KOPT-K1 (cell line): Measurements from ENCODE around the gene IL1RAPL1.

Experiments used
- H3K27ac ChIP-seq: fragments of 200-600 bp; sonication (generic); 2 replicates; pipeline ENCODE4 v1.5.1; 2016; ENCODE audit warnings: antibody characterized with exemption, mild to moderate bottlenecking, low read depth, low read length; ENCODE audit not compliant: poor library complexity, severe bottlenecking
- H3K36me3 ChIP-seq: fragments of 200-600 bp; sonication (generic); 2 replicates; pipeline ENCODE4 v1.5.1; 2017; ENCODE audit warnings: antibody characterized with exemption, mild to moderate bottlenecking, low read length, moderate library complexity; ENCODE audit not compliant: insufficient read depth
- H3K9me3 ChIP-seq: fragments of 200-600 bp; sonication (generic); 2 replicates; pipeline ENCODE4 v1.5.1; 2017; ENCODE audit warnings: antibody characterized with exemption, low read length, mild to moderate bottlenecking; ENCODE audit not compliant: insufficient read depth, poor library complexity, severe bottlenecking

Gene IL1RAPL1

GRCh38 chrX:29726811-29727210, 1139.6 kb downstream of the IL1RAPL1 start:
- no peaks in the 10 kb centered on the region for H3K9me3 ChIP-seq
- no peak overlapping the region for H3K27ac ChIP-seq
- H3K36me3 ChIP-seq, result no peaks in the 10 kb centered on the region

- H3K9me3 ChIP-seq, result no peaks in the 10 kb centered on the region
- H3K36me3 ChIP-seq, result no peaks in the 10 kb centered on the region
- H3K27ac ChIP-seq, result no peak overlapping the region
These were observed 1141.4 kb downstream of the IL1RAPL1 start for GRCh38 chrX:29728639-29729038.

GRCh38 chrX:29744966-29745365, 1157.7 kb downstream of the IL1RAPL1 start:
- H3K9me3 ChIP-seq, result no peaks in the 10 kb centered on the region
- H3K36me3 ChIP-seq, result no peaks in the 10 kb centered on the region
- H3K27ac ChIP-seq, result no peak overlapping the region

- Histone ChIP-seq H3K27ac (no peak overlapping the region), H3K9me3 (no peaks in the 10 kb centered on the region), H3K36me3 (no peaks in the 10 kb centered on the region)
These were observed 1159.1 kb downstream of the IL1RAPL1 start for GRCh38 chrX:29746326-29746725.

- no peak overlapping the region for H3K27ac ChIP-seq
- H3K36me3 ChIP-seq, result no peaks in the 10 kb centered on the region
- H3K9me3 ChIP-seq, result no peaks in the 10 kb centered on the region
These were observed 1174.8 kb downstream of the IL1RAPL1 start for GRCh38 chrX:29762006-29762405.

GRCh38 chrX:29775890-29776289, 1188.6 kb downstream of the IL1RAPL1 start:
- Histone ChIP-seq H3K27ac (no peak overlapping the region), H3K9me3 (no peaks in the 10 kb centered on the region)

GRCh38 chrX:29787656-29788055, 1200.4 kb downstream of the IL1RAPL1 start:
- Histone ChIP-seq H3K27ac (no peak overlapping the region), H3K9me3 (no peaks in the 10 kb centered on the region), H3K36me3 (no peaks in the 10 kb centered on the region)

More at GRCh38 chrX:29775890-29776289, 1188.6 kb downstream of the IL1RAPL1 start:
- H3K36me3 ChIP-seq, result no peaks in the 10 kb centered on the region

GRCh38 chrX:29788991-29789699, 1201.9 kb downstream of the IL1RAPL1 start:
- Histone ChIP-seq H3K9me3 (no peaks in the 10 kb centered on the region), H3K27ac (no peak overlapping the region)

GRCh38 chrX:29792335-29792734, 1205.1 kb downstream of the IL1RAPL1 start:
- no peaks in the 10 kb centered on the region for H3K36me3 ChIP-seq
- H3K9me3 ChIP-seq, result no peaks in the 10 kb centered on the region
- no peak overlapping the region for H3K27ac ChIP-seq

More at GRCh38 chrX:29788991-29789699, 1201.9 kb downstream of the IL1RAPL1 start:
- no peaks in the 10 kb centered on the region for H3K36me3 ChIP-seq

GRCh38 chrX:29797156-29797555, 1209.9 kb downstream of the IL1RAPL1 start:
- no peaks in the 10 kb centered on the region for H3K9me3 ChIP-seq
- no peak overlapping the region for H3K27ac ChIP-seq
- no peaks in the 10 kb centered on the region for H3K36me3 ChIP-seq

GRCh38 chrX:29798469-29798868, 1211.2 kb downstream of the IL1RAPL1 start:
- H3K27ac ChIP-seq, result no peak overlapping the region
- no peaks in the 10 kb centered on the region for H3K36me3 ChIP-seq

GRCh38 chrX:29813174-29813573, 1225.9 kb downstream of the IL1RAPL1 start:
- H3K27ac ChIP-seq, result no peak overlapping the region
- H3K36me3 ChIP-seq, result no peaks in the 10 kb centered on the region
- no peaks in the 10 kb centered on the region for H3K9me3 ChIP-seq

More at GRCh38 chrX:29798469-29798868, 1211.2 kb downstream of the IL1RAPL1 start:
- no peaks in the 10 kb centered on the region for H3K9me3 ChIP-seq

GRCh38 chrX:29824176-29824906, 1237.1 kb downstream of the IL1RAPL1 start:
- Histone ChIP-seq H3K36me3 (no peaks in the 10 kb centered on the region), H3K27ac (no peak overlapping the region), H3K9me3 (no peaks in the 10 kb centered on the region)

GRCh38 chrX:29826742-29827141, 1239.5 kb downstream of the IL1RAPL1 start:
- no peaks in the 10 kb centered on the region for H3K36me3 ChIP-seq
- H3K9me3 ChIP-seq, result no peaks in the 10 kb centered on the region
- no peak overlapping the region for H3K27ac ChIP-seq

GRCh38 chrX:29834311-29834710, 1247.1 kb downstream of the IL1RAPL1 start:
- Histone ChIP-seq H3K9me3 (no peaks in the 10 kb centered on the region), H3K36me3 (no peaks in the 10 kb centered on the region), H3K27ac (no peak overlapping the region)

GRCh38 chrX:29834764-29835163, 1247.5 kb downstream of the IL1RAPL1 start:
- no peak overlapping the region for H3K27ac ChIP-seq
- H3K9me3 ChIP-seq, result no peaks in the 10 kb centered on the region
- no peaks in the 10 kb centered on the region for H3K36me3 ChIP-seq
